HepG2 (cell line): ENCODE results near the gene HOXC11. TPM values are rescaled to one million over a fixed set of nuclear protein-coding genes. Genes with fewer than 3 reads are reported as not detected.

Experiments
- ATF7-NPFF ChIP-seq: sonication (generic); formaldehyde crosslinking; IDR thresholded peaks from 2 replicates; pipeline ENCODE4 v1.8.1; 2023; ENCODE audit warnings: mild to moderate bottlenecking, low read depth, missing genetic modification reagents, moderate library complexity
- CSRNP2 ChIP-seq: sonication (generic); formaldehyde crosslinking; conservative IDR thresholded peaks from 2 replicates; pipeline ENCODE4 v1.8.0; 2022; ENCODE audit warnings: low read depth, missing genetic modification reagents
- GABPB1 ChIP-seq: IDR thresholded peaks from 2 replicates; pipeline ENCODE4 v1.6.1; 2016; ENCODE audit warnings: mild to moderate bottlenecking, missing genetic modification reagents, moderate library complexity, missing compliant biosample characterization
- HCFC1 ChIP-seq: fragments of 150-350 bp; IDR thresholded peaks from 2 replicates; pipeline ENCODE4 v1.6.1; 2014; ENCODE audit warnings: low read depth, low read length
- HNF4G ChIP-seq, 2 experiments: sonication (generic) in 1 of 2; formaldehyde crosslinking in 1 of 2; IDR thresholded peaks; 2 replicates each; pipeline versions ENCODE4 v1.4.0 to v1.6.1; 2011 to 2020; ENCODE audit warnings: borderline replicate concordance in 2 of 2, low read depth in 2 of 2, mild to moderate bottlenecking in 2 of 2, low read length in 1 of 2, missing genetic modification reagents in 1 of 2, moderate library complexity in 1 of 2
- HOXA3 ChIP-seq: sonication (generic); formaldehyde crosslinking; IDR thresholded peaks from 2 replicates; pipeline ENCODE4 v1.5.0; 2020; ENCODE audit warnings: missing genetic modification reagents
- RBM39 ChIP-seq: fragments of 200-400 bp; formaldehyde crosslinking; IDR thresholded peaks from one replicate; pipeline ENCODE4 v1.6.1; 2018; ENCODE audit warnings: antibody characterized with exemption, mild to moderate bottlenecking, low read depth, low read length; ENCODE audit not compliant: poor library complexity, severe bottlenecking
- RCOR2 ChIP-seq: IDR thresholded peaks from 2 replicates; pipeline ENCODE4 v1.6.1; 2016; ENCODE audit warnings: missing biosample characterization, missing genetic modification reagents
- RXRB ChIP-seq: IDR thresholded peaks from 2 replicates; pipeline ENCODE4 v1.6.1; 2016; ENCODE audit warnings: borderline replicate concordance, missing genetic modification reagents, missing compliant biosample characterization
- SMYD3 ChIP-seq: sonication (generic); formaldehyde crosslinking; IDR thresholded peaks from 2 replicates; pipeline ENCODE4 v1.8.1; 2023; ENCODE audit warnings: mild to moderate bottlenecking, missing genetic modification reagents
- XRCC5 ChIP-seq: fragments of 200-400 bp; formaldehyde crosslinking; optimal IDR thresholded peaks from 2 replicates; pipeline ENCODE3; 2017; ENCODE audit warnings: mild to moderate bottlenecking, low read length
- ZBTB39 ChIP-seq: sonication (generic); formaldehyde crosslinking; IDR thresholded peaks from 2 replicates; pipeline ENCODE4 v1.5.0; 2020; ENCODE audit warnings: missing genetic modification reagents
- ZNF20 ChIP-seq: sonication (generic); formaldehyde crosslinking; IDR thresholded peaks from 2 replicates; pipeline ENCODE4 v1.4.0; 2020; ENCODE audit warnings: mild to moderate bottlenecking, moderate library complexity, missing genetic modification reagents
- ZNF382 ChIP-seq: sonication (generic); formaldehyde crosslinking; IDR thresholded peaks from 2 replicates; pipeline ENCODE4 v1.5.0; 2020; ENCODE audit warnings: missing genetic modification reagents, mild to moderate bottlenecking, borderline replicate concordance
- ZNF501 ChIP-seq: sonication (generic); formaldehyde crosslinking; IDR thresholded peaks from 2 replicates; pipeline ENCODE4 v1.5.1; 2020; ENCODE audit warnings: mild to moderate bottlenecking, moderate library complexity, missing genetic modification reagents
- ZNF552 ChIP-seq: sonication (generic); formaldehyde crosslinking; IDR thresholded peaks from 2 replicates; pipeline ENCODE4 v1.9.0; 2022; ENCODE audit warnings: missing genetic modification reagents, mild to moderate bottlenecking, borderline replicate concordance
- ZNF569 ChIP-seq: sonication (generic); formaldehyde crosslinking; IDR thresholded peaks from 2 replicates; pipeline ENCODE4 v1.5.0; 2020; ENCODE audit warnings: mild to moderate bottlenecking, missing genetic modification reagents, moderate library complexity, borderline replicate concordance
- ZNF589 ChIP-seq: sonication (generic); formaldehyde crosslinking; conservative IDR thresholded peaks from 2 replicates; pipeline ENCODE4 v1.8.0; 2022; ENCODE audit warnings: mild to moderate bottlenecking, moderate library complexity, missing genetic modification reagents
- ZNF749 ChIP-seq: sonication (generic); formaldehyde crosslinking; IDR thresholded peaks from 2 replicates; pipeline ENCODE4 v1.8.0; 2022; ENCODE audit warnings: mild to moderate bottlenecking, missing genetic modification reagents, moderate library complexity, borderline replicate concordance
- polyA plus RNA-seq, 8 experiments: library from polyadenylated mRNA; depleted of rRNA in 3 of 8; stranded (reverse) in 7 of 8; unstranded in 1 of 8; fragments of >200 nt; fragmentation: Illumina TruSeq in 4 of 8; extraction: Trizol in 4 of 8; gene quantifications; 2 replicates each; pipeline versions ENCODE4 v1.2.1 to v1.2.3, GENCODE V29; 2011 to 2016; ENCODE audit warnings: low read depth in 4 of 8, missing spikeins in 1 of 8, mixed read lengths in 1 of 8; ENCODE audit not compliant: insufficient read depth in 1 of 8
- total RNA-seq, 5 experiments: library from RNA; depleted of rRNA; stranded (reverse); fragments of >200 nt; fragmentation: Illumina TruSeq; extraction: Trizol; gene quantifications; 2 replicates each; pipeline ENCODE4 v1.2.3, GENCODE V29; 2016; ENCODE audit warnings: low read depth in 1 of 5
- TF ChIP-seq, protein P1 (sequence below): sonication (generic); formaldehyde crosslinking; IDR thresholded peaks from 2 replicates; pipeline ENCODE4 v1.5.1; 2020; ENCODE audit warnings: mild to moderate bottlenecking, missing genetic modification reagents, borderline replicate concordance

HOXC11 gene
- total and polyA plus RNA-seq, 2 of the 13 experiments (the other 11 are each of a cell fraction or from before 2014, with no cell fraction given): not detected

DNA sequence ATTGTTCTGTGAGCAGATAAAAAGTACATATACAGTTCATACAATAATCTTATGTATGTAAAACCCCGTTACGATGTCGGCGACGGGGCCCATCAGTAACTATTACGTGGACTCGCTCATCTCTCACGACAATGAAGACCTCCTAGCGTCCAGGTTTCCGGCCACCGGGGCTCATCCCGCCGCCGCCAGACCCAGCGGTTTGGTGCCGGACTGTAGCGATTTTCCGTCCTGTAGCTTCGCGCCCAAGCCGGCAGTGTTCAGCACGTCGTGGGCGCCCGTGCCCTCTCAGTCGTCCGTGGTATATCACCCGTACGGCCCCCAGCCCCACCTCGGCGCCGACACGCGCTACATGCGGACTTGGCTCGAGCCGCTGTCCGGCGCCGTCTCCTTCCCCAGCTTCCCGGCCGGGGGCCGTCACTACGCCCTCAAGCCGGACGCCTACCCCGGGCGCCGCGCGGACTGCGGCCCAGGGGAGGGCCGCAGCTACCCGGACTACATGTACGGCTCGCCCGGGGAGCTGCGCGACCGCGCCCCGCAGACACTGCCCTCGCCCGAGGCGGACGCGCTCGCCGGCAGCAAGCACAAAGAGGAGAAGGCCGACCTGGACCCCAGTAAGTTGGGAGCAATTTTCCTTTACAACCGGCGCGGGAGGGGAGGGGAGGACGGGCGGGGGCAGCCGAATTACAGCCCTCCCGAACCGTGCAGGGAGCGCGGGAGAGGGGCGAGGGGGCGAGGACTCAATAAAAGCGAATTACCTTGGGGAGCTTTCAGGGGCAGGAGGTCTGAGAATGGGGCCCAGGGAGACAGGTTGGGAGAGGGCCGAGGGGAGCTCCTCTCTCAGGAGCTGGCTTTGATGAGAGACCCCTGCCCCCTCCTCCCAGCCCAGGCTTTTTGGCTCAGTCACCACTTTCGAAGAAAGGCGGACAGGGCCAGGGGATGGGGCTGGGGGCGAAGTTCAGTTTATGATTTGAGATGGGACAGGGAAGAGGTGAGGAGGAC is 27.5 kb downstream of the HOXC11 start, which contains the start of gene HOXC9 (continued):
- TF ChIP-seq CSRNP2 (CRISPR knock-in tag) (no peak), ZNF749 (CRISPR knock-in tag) (no peak), RBM39 (no peak), RXRB (CRISPR knock-in tag) (no peak), ZNF569 (CRISPR knock-in tag) (no peak), ZNF20 (CRISPR knock-in tag) (no peak), HCFC1 (no peak), HNF4G (IDR thresholded peaks at IDR 0.05; ENCODE audit: borderline replicate concordance, low read depth, low read length) (no peak), HNF4G (CRISPR knock-in tag; IDR thresholded peaks at IDR 0.05; ENCODE audit: borderline replicate concordance, low read depth) (no peak), ATF7-NPFF (CRISPR knock-in tag) (no peak), XRCC5 (peak; percentile 16), HOXA3 (CRISPR knock-in tag) (0 out of 2 replicates have a peak, but pooled peaks have one; percentile 26), ZNF552 (CRISPR knock-in tag) (0 out of 2 replicates have a peak, but pooled peaks have one; percentile 43), ZNF589 (no peak), GABPB1 (CRISPR knock-in tag) (peak; percentile 54; the same call in 1 of the 2 replicates), ZBTB39 (CRISPR knock-in tag) (no peak), ZNF382 (CRISPR knock-in tag) (no peak), ZNF501 (CRISPR knock-in tag) (peak; percentile 35; the same call in 1 of the 2 replicates), RCOR2 (CRISPR knock-in tag) (no peak), SMYD3 (no peak)
- TF ChIP-seq, protein P1, sequence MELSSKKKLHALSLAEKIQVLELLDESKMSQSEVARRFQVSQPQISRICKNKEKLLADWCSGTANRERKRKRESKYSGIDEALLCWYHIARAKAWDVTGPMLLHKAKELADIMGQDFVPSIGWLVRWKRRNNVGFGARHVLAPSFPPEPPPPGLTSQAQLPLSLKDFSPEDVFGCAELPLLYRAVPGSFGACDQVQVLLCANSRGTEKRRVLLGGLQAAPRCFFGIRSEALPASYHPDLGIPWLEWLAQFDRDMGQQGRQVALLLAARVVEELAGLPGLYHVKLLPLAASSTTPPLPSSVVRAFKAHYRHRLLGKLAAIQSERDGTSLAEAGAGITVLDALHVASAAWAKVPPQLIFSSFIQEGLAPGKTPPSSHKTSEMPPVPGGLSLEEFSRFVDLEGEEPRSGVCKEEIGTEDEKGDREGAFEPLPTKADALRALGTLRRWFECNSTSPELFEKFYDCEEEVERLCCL (CRISPR knock-in tag): no peak
